Panc1 (cell line): ENCODE measurements around the gene GSTK1. TPM values are rescaled to one million over a fixed set of nuclear protein-coding genes. Genes with fewer than 3 reads are reported as not detected.

Experiments used
- ATAC-seq: fragments of 200-7000 bp; cut with Tn5 transposase; 2 replicates; pipeline ENCODE4 v1.9.1; 2020; ENCODE audit warnings: mild to moderate bottlenecking, moderate library complexity
- BruUV-seq: library from RNA; stranded (reverse); fragments of 400-500 nt; replicated peaks from 2 replicates; lab custom pipeline; 2021; lab: Mats Ljungman, UMichigan
- CTCF ChIA-PET: fragments of 300-600 bp; sonication (Branson Sonifier 250); formaldehyde crosslinking; loops from one replicate; lab custom pipeline; 2022; ENCODE audit warnings: antibody characterized with exemption; lab: Charles Lee
- POLR2A ChIA-PET: fragments of 300-600 bp; sonication (Branson Sonifier 250); formaldehyde crosslinking; loops from one replicate; lab custom pipeline; 2022; ENCODE audit warnings: antibody characterized with exemption; lab: Charles Lee
- DNase-seq: peaks from one replicate; pipeline ENCODE4 v3.0.0-alpha.2; 2010; ENCODE audit warnings: low read depth, low spot score
- H3K27ac ChIP-seq: 2 replicates; pipeline ENCODE4 v1.5.1; 2011; ENCODE audit warnings: mild to moderate bottlenecking, low read length, inconsistent platforms
- H3K27me3 ChIP-seq: fragments of 200-500 bp; sonication (Bioruptor generic); 2 replicates; pipeline ENCODE4 v1.6.0; 2014; ENCODE audit warnings: low read length, inconsistent platforms; ENCODE audit not compliant: control insufficient read depth, insufficient read depth
- H3K36me3 ChIP-seq: fragments of 200-500 bp; sonication (Bioruptor generic); 2 replicates; pipeline ENCODE4 v1.5.1; 2014; ENCODE audit warnings: inconsistent platforms, mild to moderate bottlenecking, low read length, moderate library complexity; ENCODE audit not compliant: control insufficient read depth, insufficient read depth
- H3K4me1 ChIP-seq: 2 replicates; pipeline ENCODE4 v1.5.1; 2011; ENCODE audit warnings: inconsistent platforms, mild to moderate bottlenecking, low read length, moderate library complexity; ENCODE audit not compliant: control insufficient read depth, insufficient read depth
- H3K4me3 ChIP-seq, 2 experiments: 2 replicates each; pipeline ENCODE4 v1.5.1; 2011 to 2012; ENCODE audit warnings: low read depth in 2 of 2, low read length in 2 of 2, mild to moderate bottlenecking in 2 of 2, inconsistent platforms in 1 of 2, moderate library complexity in 1 of 2
- H3K9me3 ChIP-seq: fragments of 200-500 bp; sonication (Bioruptor generic); 2 replicates; pipeline ENCODE4 v1.5.1; 2014; ENCODE audit warnings: low read depth, mild to moderate bottlenecking, inconsistent platforms, low read length, moderate library complexity; ENCODE audit not compliant: control insufficient read depth, insufficient read depth
- CTCF ChIP-seq: fragments of 450-650 bp; IDR thresholded peaks from 2 replicates; pipeline ENCODE4 v1.5.1; 2017; ENCODE audit warnings: mild to moderate bottlenecking
- POLR2AphosphoS5 ChIP-seq: IDR thresholded peaks from 2 replicates; pipeline ENCODE4 v1.6.1; 2012; ENCODE audit warnings: mild to moderate bottlenecking, low read depth, low read length, moderate library complexity
- REST ChIP-seq, 2 experiments: IDR thresholded peaks; 2 replicates each; pipeline ENCODE4 v1.6.1; 2011 to 2012; ENCODE audit warnings: low read depth in 2 of 2, control low read depth in 1 of 2, low read length in 1 of 2, mild to moderate bottlenecking in 1 of 2, moderate library complexity in 1 of 2; ENCODE audit not compliant: insufficient read depth in 1 of 2
- SIN3A ChIP-seq: IDR thresholded peaks from 2 replicates; pipeline ENCODE4 v1.6.1; 2012; ENCODE audit warnings: low read depth, mild to moderate bottlenecking, low read length, moderate library complexity, borderline replicate concordance; ENCODE audit not compliant: insufficient read depth
- TCF7L2 ChIP-seq: IDR thresholded peaks from 2 replicates; pipeline ENCODE4 v1.6.1; 2011; ENCODE audit warnings: mild to moderate bottlenecking, low read depth, low read length, inconsistent platforms
- in situ Hi-C: cut with HindIII; loops from 2 replicates; pipeline ENCODE4 v1.10.0; 2016; ENCODE audit warnings: low sequenced_read_pairs, low pct_unique_long_range_greater_than_20kb
- intact Hi-C: fragments of 100-400 bp; cut with micrococcal nuclease; formaldehyde crosslinking; loops from one replicate; pipeline ENCODE4 v1.10.0; 2022; ENCODE audit not compliant: unreplicated experiment
- total RNA-seq: library from RNA; stranded (reverse); gene quantifications from one replicate; pipeline ENCODE4 v1.2.1, GENCODE V29; 2021; ENCODE audit not compliant: unreplicated experiment

The GSTK1 gene
- total RNA-seq, 1 experiment from 2014 or later = 100 TPM

DNA sequence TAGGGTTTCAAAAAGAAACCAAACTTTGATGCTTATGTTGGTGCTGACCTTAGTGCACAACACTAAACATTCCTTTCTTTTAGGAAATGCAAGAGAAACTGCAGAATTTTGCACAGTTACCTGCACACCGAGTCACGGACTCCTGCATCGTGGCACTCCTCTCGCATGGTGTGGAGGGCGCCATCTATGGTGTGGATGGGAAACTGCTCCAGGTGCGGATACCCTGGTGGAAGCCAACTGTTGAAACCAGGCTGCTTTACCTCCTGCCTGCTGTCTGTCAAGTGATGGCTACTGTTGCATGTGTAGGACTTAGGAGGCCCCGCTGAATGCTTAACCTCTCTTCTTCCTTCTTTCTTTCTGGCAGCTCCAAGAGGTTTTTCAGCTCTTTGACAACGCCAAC lies 36.6 kb downstream of the GSTK1 start:
- Histone ChIP-seq H3K27me3 (no peaks in the 10 kb centered on the region), H3K4me1 (no peaks in the 10 kb centered on the region), H3K36me3 (peaks cover 52% of the 10 kb centered on the region), H3K4me3 (no peak overlapping the region), H3K27ac (no peak overlapping the region), H3K9me3 (no peaks in the 10 kb centered on the region)
- DNase-seq (no peak), ATAC-seq (peak; percentile 87)
- in situ Hi-C loops (no loop called here), intact Hi-C loops (no loop called here)
- ChIA-PET CTCF (interaction anchor here (1.0 kb wide), 1 partner anchor 59 kb away, joined by 3 read pairs; no protein-coding TSS in a partner anchor), POLR2A (interaction anchor here (0.6 kb wide), 1 partner anchor 12 kb away, joined by 10 read pairs; the partner anchor contains the start of gene CASP2)
- no TSS peak for BruUV-seq
- no peak for TF ChIP-seq REST (IDR thresholded peaks at IDR 0.05; ENCODE audit: insufficient read depth in 1 of 2, low read depth in 2 of 2, low read length in 1 of 2)
- TF ChIP-seq CTCF = peak; percentile 84

DNA sequence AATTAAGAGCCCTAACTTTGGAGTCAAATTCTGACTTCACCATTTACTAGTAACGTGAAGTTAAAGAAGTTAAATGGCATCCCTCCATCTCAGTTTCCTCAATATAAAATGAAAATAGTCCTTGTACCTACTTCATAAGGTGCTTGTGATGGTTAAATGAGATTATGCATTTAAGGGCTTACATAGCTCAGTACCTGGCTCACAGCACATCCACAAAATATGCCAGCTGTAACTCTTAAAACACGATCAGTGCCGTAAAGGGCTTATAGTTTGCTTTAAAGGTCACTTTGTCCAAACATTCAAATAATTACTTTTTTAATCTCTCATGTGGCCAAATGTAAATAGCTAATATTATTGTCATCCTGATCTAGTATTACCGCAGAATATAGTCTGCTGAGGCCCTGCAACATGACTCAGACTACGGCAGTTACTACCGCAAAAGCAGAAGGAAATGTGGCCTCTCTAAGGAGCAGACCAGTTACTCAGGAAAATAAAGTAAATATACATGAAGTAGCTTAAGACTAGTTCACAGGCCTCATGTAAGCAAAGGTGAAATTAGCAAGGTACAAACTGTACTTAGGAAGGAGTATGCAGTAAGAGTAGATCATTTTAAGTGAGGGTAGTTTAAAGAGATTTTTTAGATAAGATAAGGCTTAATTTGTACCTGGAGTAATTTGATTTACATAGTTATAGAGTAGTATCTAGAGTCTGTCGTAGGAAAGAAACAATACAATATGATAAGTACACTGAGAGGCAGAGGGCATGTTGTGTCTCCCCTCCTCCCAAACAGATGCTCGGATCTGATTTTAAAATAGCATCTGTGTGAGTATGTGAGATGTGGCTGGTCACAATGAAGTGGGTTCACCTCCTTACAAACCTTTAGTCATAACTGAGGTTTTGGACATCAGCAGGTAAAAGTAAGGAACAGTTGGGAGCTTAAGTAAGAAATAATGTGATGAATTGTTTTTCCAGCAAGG lies 38.0 kb downstream of the GSTK1 start:
- peaks cover 48% of the 10 kb centered on the region for H3K36me3 ChIP-seq
- no peak overlapping the region for H3K4me3 ChIP-seq
- ATAC-seq (no peak), DNase-seq (no peak)
- H3K27ac ChIP-seq = no peak overlapping the region
- H3K4me1 ChIP-seq = no peaks in the 10 kb centered on the region
- no peak for TF ChIP-seq POLR2AphosphoS5
- TF ChIP-seq TCF7L2 = no peak
- TF ChIP-seq CTCF = no peak
- no peak for TF ChIP-seq REST (IDR thresholded peaks at IDR 0.05; ENCODE audit: insufficient read depth in 1 of 2, low read depth in 2 of 2, low read length in 1 of 2)
- TF ChIP-seq SIN3A = no peak
- intact Hi-C loops = no loop called here
- TSS peak; percentile 4 for BruUV-seq
- ChIA-PET POLR2A (interaction anchor here (0.5 kb wide), 1 partner anchor 12 kb away, joined by 5 read pairs; no protein-coding TSS in a partner anchor), CTCF (no interaction called here)
- H3K27me3 ChIP-seq = no peaks in the 10 kb centered on the region
- H3K9me3 ChIP-seq = no peaks in the 10 kb centered on the region
- in situ Hi-C loops = no loop called here
